PC-3 (cell line): ENCODE measurements around the gene MED19. TPM values are rescaled to one million over a fixed set of nuclear protein-coding genes. Genes with fewer than 3 reads are reported as not detected.
A peak's percentile ranks its signal among the peaks of the same experiment; 100 is the strongest.

Experiments
- ATAC-seq: fragments of 200-7000 bp; cut with Tn5 transposase; 2 replicates; pipeline ENCODE4 v1.9.1; 2020; ENCODE audit warnings: mild to moderate bottlenecking, moderate library complexity
- BruUV-seq: library from RNA; stranded (reverse); fragments of 400-500 nt; replicated peaks from 2 replicates; lab custom pipeline; 2021; lab: Mats Ljungman, UMichigan
- CTCF ChIA-PET: fragments of 300-600 bp; sonication (Branson Sonifier 250); formaldehyde crosslinking; loops from one replicate; lab custom pipeline; 2022; ENCODE audit warnings: antibody characterized with exemption; lab: Charles Lee
- POLR2A ChIA-PET: fragments of 300-600 bp; sonication (Branson Sonifier 250); formaldehyde crosslinking; loops from one replicate; lab custom pipeline; 2022; ENCODE audit warnings: antibody characterized with exemption; ENCODE audit not compliant: unreplicated experiment; lab: Charles Lee
- DNase-seq: peaks from one replicate; pipeline ENCODE4 v3.0.0-alpha.2; 2015
- H2AFZ ChIP-seq: fragments of 300-600 bp; sonication (generic); 2 replicates; pipeline ENCODE4 v1.6.0; 2016; ENCODE audit warnings: antibody characterized with exemption, low read length
- H3F3A ChIP-seq: fragments of 300-600 bp; sonication (generic); one replicate; pipeline ENCODE4 v1.6.0; 2017; ENCODE audit warnings: antibody characterized with exemption, low read length, control low read depth, mild to moderate bottlenecking; ENCODE audit not compliant: unreplicated experiment
- H3K27ac ChIP-seq: fragments of 300-600 bp; sonication (generic); 2 replicates; pipeline ENCODE4 v1.5.1; 2016; ENCODE audit warnings: mild to moderate bottlenecking, low read length
- H3K27me3 ChIP-seq: fragments of 300-600 bp; sonication (generic); 2 replicates; pipeline ENCODE4 v1.6.1; 2016; ENCODE audit warnings: low read length, mixed read lengths
- H3K36me3 ChIP-seq: fragments of 300-600 bp; sonication (generic); 2 replicates; pipeline ENCODE4 v1.6.1; 2016; ENCODE audit warnings: low read depth, mixed run types, low read length, mixed read lengths
- H3K4me1 ChIP-seq: fragments of 300-600 bp; sonication (generic); 2 replicates; pipeline ENCODE4 v1.5.1; 2016; ENCODE audit warnings: low read length; ENCODE audit not compliant: insufficient read depth
- H3K4me2 ChIP-seq: fragments of 300-600 bp; sonication (generic); 2 replicates; pipeline ENCODE4 v1.6.0; 2016; ENCODE audit warnings: low read length
- H3K4me3 ChIP-seq: fragments of 300-600 bp; sonication (generic); 2 replicates; pipeline ENCODE4 v1.5.1; 2016; ENCODE audit warnings: mild to moderate bottlenecking, low read length, mixed read lengths
- H3K79me2 ChIP-seq: fragments of 300-600 bp; sonication (generic); 2 replicates; pipeline ENCODE4 v1.6.1; 2017; ENCODE audit warnings: low read length, mixed read lengths
- H3K9ac ChIP-seq: fragments of 300-600 bp; sonication (generic); 2 replicates; pipeline ENCODE4 v1.6.0; 2016; ENCODE audit warnings: mild to moderate bottlenecking, low read length
- H3K9me2 ChIP-seq: fragments of 300-600 bp; sonication (generic); replicated peaks from 2 replicates; pipeline ENCODE4 v1.6.1; 2016; ENCODE audit warnings: mixed run types, low read length, mixed read lengths
- H3K9me3 ChIP-seq: fragments of 300-600 bp; sonication (generic); 2 replicates; pipeline ENCODE4 v1.6.1; 2016; ENCODE audit warnings: low read length, mixed read lengths
- H4K20me1 ChIP-seq: fragments of 300-600 bp; sonication (generic); 2 replicates; pipeline ENCODE4 v1.6.1; 2016; ENCODE audit warnings: low read length, mixed read lengths
- EZH2 ChIP-seq: fragments of 300-600 bp; sonication (generic); IDR thresholded peaks from one replicate; pipeline ENCODE4 v1.6.1; 2017; ENCODE audit warnings: antibody characterized with exemption, mild to moderate bottlenecking, low read length; ENCODE audit not compliant: unreplicated experiment
- EZH2phosphoT487 ChIP-seq: fragments of 300-600 bp; sonication (generic); IDR thresholded peaks from 2 replicates; pipeline ENCODE4 v1.6.1; 2018; ENCODE audit warnings: mild to moderate bottlenecking, antibody characterized with exemption, low read length, borderline replicate concordance
- intact Hi-C: fragments of 100-400 bp; cut with micrococcal nuclease; formaldehyde crosslinking; loops from 2 replicates; pipeline ENCODE4 v1.9.0; 2023
- total RNA-seq: library from RNA; depleted of rRNA; stranded (reverse); fragments of >200 nt; gene quantifications from 2 replicates; pipeline ENCODE4 v1.2.3, GENCODE V29; 2014
- TF ChIP-seq, protein P1 (sequence below): fragments of 300-600 bp; sonication (generic); conservative IDR thresholded peaks from 2 replicates; pipeline ENCODE4 v1.5.1; 2017; ENCODE audit warnings: antibody characterized with exemption, low read depth, mild to moderate bottlenecking, low read length

The MED19 gene
- total RNA-seq, 1 experiment from 2014 or later: 41.8 TPM

DNA sequence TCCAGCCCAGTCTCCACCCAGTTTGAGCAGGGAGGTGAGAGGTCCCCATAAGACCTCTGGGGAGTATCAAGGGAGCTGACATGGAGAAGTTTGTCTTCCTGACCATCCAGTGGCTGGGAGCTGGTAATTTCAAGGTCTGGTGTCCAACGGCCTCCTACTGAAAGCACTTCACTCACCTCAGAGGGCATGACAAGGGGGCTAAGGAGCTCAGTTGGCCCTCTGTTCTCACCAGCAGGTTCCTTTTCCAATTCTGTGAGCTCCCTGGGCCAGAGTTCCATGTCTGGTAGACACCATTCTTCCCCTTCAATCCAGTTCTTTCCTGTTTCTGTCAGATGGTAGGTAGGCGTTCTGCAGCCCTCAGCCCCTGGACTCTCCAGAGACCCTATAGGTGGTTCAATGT, 32.3 kb upstream of the MED19 start:
- DNase-seq: no peak
- H4K20me1 ChIP-seq: no peaks in the 10 kb centered on the region
- H3K9me2 ChIP-seq: no peaks in the 10 kb centered on the region
- no peak overlapping the region for H3K4me3 ChIP-seq
- intact Hi-C loops: no loop called here
- H3K9me3 ChIP-seq: no peaks in the 10 kb centered on the region
- no TSS peak for BruUV-seq
- no peak overlapping the region for H3K27ac ChIP-seq
- H2AFZ ChIP-seq: no peak overlapping the region
- no peak for ATAC-seq
- H3K27me3 ChIP-seq: no peaks in the 10 kb centered on the region
- ChIA-PET CTCF (no interaction called here), POLR2A (no interaction called here)
- peaks cover 11% of the 10 kb centered on the region for H3K4me1 ChIP-seq
- H3F3A ChIP-seq: peaks cover 5% of the 10 kb centered on the region
- peaks cover 25% of the 10 kb centered on the region for H3K36me3 ChIP-seq
- TF ChIP-seq, protein P1, sequence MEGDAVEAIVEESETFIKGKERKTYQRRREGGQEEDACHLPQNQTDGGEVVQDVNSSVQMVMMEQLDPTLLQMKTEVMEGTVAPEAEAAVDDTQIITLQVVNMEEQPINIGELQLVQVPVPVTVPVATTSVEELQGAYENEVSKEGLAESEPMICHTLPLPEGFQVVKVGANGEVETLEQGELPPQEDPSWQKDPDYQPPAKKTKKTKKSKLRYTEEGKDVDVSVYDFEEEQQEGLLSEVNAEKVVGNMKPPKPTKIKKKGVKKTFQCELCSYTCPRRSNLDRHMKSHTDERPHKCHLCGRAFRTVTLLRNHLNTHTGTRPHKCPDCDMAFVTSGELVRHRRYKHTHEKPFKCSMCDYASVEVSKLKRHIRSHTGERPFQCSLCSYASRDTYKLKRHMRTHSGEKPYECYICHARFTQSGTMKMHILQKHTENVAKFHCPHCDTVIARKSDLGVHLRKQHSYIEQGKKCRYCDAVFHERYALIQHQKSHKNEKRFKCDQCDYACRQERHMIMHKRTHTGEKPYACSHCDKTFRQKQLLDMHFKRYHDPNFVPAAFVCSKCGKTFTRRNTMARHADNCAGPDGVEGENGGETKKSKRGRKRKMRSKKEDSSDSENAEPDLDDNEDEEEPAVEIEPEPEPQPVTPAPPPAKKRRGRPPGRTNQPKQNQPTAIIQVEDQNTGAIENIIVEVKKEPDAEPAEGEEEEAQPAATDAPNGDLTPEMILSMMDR: no peak
- TF ChIP-seq EZH2phosphoT487 (no peak), EZH2 (no peak)
- no peak overlapping the region for H3K4me2 ChIP-seq
- H3K9ac ChIP-seq: no peak overlapping the region
- H3K79me2 ChIP-seq: peaks cover 24% of the 10 kb centered on the region

DNA sequence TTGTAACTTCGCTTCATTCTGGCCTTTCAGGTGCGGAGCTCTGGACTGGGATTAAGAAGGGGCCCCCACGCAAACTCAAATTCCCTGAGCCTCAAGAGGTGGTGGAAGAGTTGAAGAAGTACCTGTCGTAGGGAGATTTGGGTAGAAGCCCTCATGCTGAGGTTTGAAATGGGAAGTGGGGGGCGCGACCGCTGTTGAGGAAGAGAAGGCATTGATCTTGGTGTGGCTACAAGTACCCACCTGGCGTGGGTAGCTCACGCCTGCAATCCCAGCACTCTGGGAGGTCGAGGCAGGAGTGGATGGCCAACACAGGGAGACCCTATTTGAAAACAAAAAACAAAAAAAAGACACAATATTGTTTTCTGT, 30.1 kb upstream of the MED19 start:
- DNase-seq: no peak
- H2AFZ ChIP-seq: peak overlapping the region; percentile 64; the same call in 1 of the 2 replicates
- BruUV-seq: no TSS peak
- peaks cover 24% of the 10 kb centered on the region for H3K79me2 ChIP-seq
- TF ChIP-seq, protein P1: no peak
- TF ChIP-seq EZH2: no peak
- no peaks in the 10 kb centered on the region for H3F3A ChIP-seq
- H4K20me1 ChIP-seq: no peaks in the 10 kb centered on the region
- no peaks in the 10 kb centered on the region for H3K9me3 ChIP-seq
- H3K27ac ChIP-seq: peak overlapping the region; percentile 46
- ChIA-PET POLR2A (interaction anchor here (0.6 to 1.2 kb wide), 4 partner anchors 11 to 1403 kb away, joined by 3 to 5 read pairs (median 3); no protein-coding TSS in a partner anchor), CTCF (interaction anchor here (1.1 to 1.7 kb wide), 2 partner anchors 9 to 59 kb away, joined by 3 to 10 read pairs; partner anchors contain the start of gene BTBD18)
- H3K9me2 ChIP-seq: no peaks in the 10 kb centered on the region
- peaks cover 44% of the 10 kb centered on the region for H3K36me3 ChIP-seq
- intact Hi-C loops: no loop called here
- H3K4me3 ChIP-seq: peak overlapping the region; percentile 90
- peaks cover 11% of the 10 kb centered on the region for H3K4me1 ChIP-seq
- peak overlapping the region; percentile 91 for H3K9ac ChIP-seq
- H3K27me3 ChIP-seq: no peaks in the 10 kb centered on the region
- peak overlapping the region; percentile 88 for H3K4me2 ChIP-seq
- no peak for ATAC-seq
